ENCODE data around the gene FAT3.
A peak's percentile ranks its signal among the peaks of the same experiment; 100 is the strongest.

The FAT3 gene

GRCh38 chr11:92212530-92212929 is 12.1 kb upstream of the FAT3 start:
- no peaks in the 10 kb centered on the region for H3K27me3 ChIP-seq (ENCODE audit: control insufficient read depth, insufficient read depth, low read length)
- no peaks in the 10 kb centered on the region for H3K9me3 ChIP-seq (ENCODE audit: control insufficient read depth, low read depth, low read length)
- H3K9ac ChIP-seq (ENCODE audit: low read length): no peak overlapping the region
- H3K27ac ChIP-seq (ENCODE audit: low read length): no peak overlapping the region
- peaks cover 36% of the 10 kb centered on the region for H3K4me1 ChIP-seq (ENCODE audit: control insufficient read depth, low read depth, low read length)
- H3K36me3 ChIP-seq (ENCODE audit: control insufficient read depth, low read depth, low read length): no peaks in the 10 kb centered on the region
- H3K4me3 ChIP-seq (ENCODE audit: low read length): no peak overlapping the region

GRCh38 chr11:92216789-92217188 is 7.8 kb upstream of the FAT3 start:
- H3K27me3 ChIP-seq (ENCODE audit: control insufficient read depth, insufficient read depth, low read length): no peaks in the 10 kb centered on the region
- H3K9me3 ChIP-seq (ENCODE audit: control insufficient read depth, low read depth, low read length): no peaks in the 10 kb centered on the region
- H3K9ac ChIP-seq (ENCODE audit: low read length): no peak overlapping the region
- H3K27ac ChIP-seq (ENCODE audit: low read length): no peak overlapping the region
- H3K4me3 ChIP-seq (ENCODE audit: low read length): no peak overlapping the region
- no peaks in the 10 kb centered on the region for H3K36me3 ChIP-seq (ENCODE audit: control insufficient read depth, low read depth, low read length)
- H3K4me1 ChIP-seq (ENCODE audit: control insufficient read depth, low read depth, low read length): peaks cover 59% of the 10 kb centered on the region

GRCh38 chr11:92219476-92219875 is 5.1 kb upstream of the FAT3 start:
- Histone ChIP-seq H3K36me3 (ENCODE audit: control insufficient read depth, low read depth, low read length) (no peaks in the 10 kb centered on the region), H3K27ac (ENCODE audit: low read length) (no peak overlapping the region), H3K9ac (ENCODE audit: low read length) (no peak overlapping the region), H3K4me1 (ENCODE audit: control insufficient read depth, low read depth, low read length) (peaks cover 77% of the 10 kb centered on the region), H3K9me3 (ENCODE audit: control insufficient read depth, low read depth, low read length) (no peaks in the 10 kb centered on the region), H3K27me3 (ENCODE audit: control insufficient read depth, insufficient read depth, low read length) (peaks cover 25% of the 10 kb centered on the region), H3K4me3 (ENCODE audit: low read length) (no peak overlapping the region)

GRCh38 chr11:92222701-92223100 is 1.9 kb upstream of the FAT3 start:
- Histone ChIP-seq H3K4me3 (ENCODE audit: low read length) (no peak overlapping the region), H3K27me3 (ENCODE audit: control insufficient read depth, insufficient read depth, low read length) (peaks cover 43% of the 10 kb centered on the region), H3K9ac (ENCODE audit: low read length) (no peak overlapping the region), H3K9me3 (ENCODE audit: control insufficient read depth, low read depth, low read length) (no peaks in the 10 kb centered on the region), H3K36me3 (ENCODE audit: control insufficient read depth, low read depth, low read length) (no peaks in the 10 kb centered on the region), H3K4me1 (ENCODE audit: control insufficient read depth, low read depth, low read length) (peaks cover 53% of the 10 kb centered on the region), H3K27ac (ENCODE audit: low read length) (no peak overlapping the region)

- no peak overlapping the region for H3K27ac ChIP-seq (ENCODE audit: low read length)
- H3K9me3 ChIP-seq (ENCODE audit: control insufficient read depth, low read depth, low read length): no peaks in the 10 kb centered on the region
- no peaks in the 10 kb centered on the region for H3K36me3 ChIP-seq (ENCODE audit: control insufficient read depth, low read depth, low read length)
- H3K4me1 ChIP-seq (ENCODE audit: control insufficient read depth, low read depth, low read length): peaks cover 53% of the 10 kb centered on the region
- peak overlapping the region; percentile 53 for H3K9ac ChIP-seq (ENCODE audit: low read length)
- H3K27me3 ChIP-seq (ENCODE audit: control insufficient read depth, insufficient read depth, low read length): peaks cover 51% of the 10 kb centered on the region
- H3K4me3 ChIP-seq (ENCODE audit: low read length): peak overlapping the region; percentile 88
Measured at GRCh38 chr11:92224054-92224406, 588 bp upstream of the FAT3 start.

- peaks cover 52% of the 10 kb centered on the region for H3K4me1 ChIP-seq (ENCODE audit: control insufficient read depth, low read depth, low read length)
- peak overlapping the region; percentile 53 for H3K9ac ChIP-seq (ENCODE audit: low read length)
- peaks cover 51% of the 10 kb centered on the region for H3K27me3 ChIP-seq (ENCODE audit: control insufficient read depth, insufficient read depth, low read length)
- H3K36me3 ChIP-seq (ENCODE audit: control insufficient read depth, low read depth, low read length): no peaks in the 10 kb centered on the region
- H3K9me3 ChIP-seq (ENCODE audit: control insufficient read depth, low read depth, low read length): no peaks in the 10 kb centered on the region
- no peak overlapping the region for H3K27ac ChIP-seq (ENCODE audit: low read length)
- H3K4me3 ChIP-seq (ENCODE audit: low read length): peak overlapping the region; percentile 88
Measured at GRCh38 chr11:92225125-92225567, 528 bp downstream of the FAT3 start.

- Histone ChIP-seq H3K27me3 (ENCODE audit: control insufficient read depth, insufficient read depth, low read length) (peaks cover 51% of the 10 kb centered on the region), H3K4me3 (ENCODE audit: low read length) (peak overlapping the region; percentile 88), H3K9ac (ENCODE audit: low read length) (peak overlapping the region; percentile 53)
Measured at GRCh38 chr11:92225568-92226330, 1.1 kb downstream of the FAT3 start.

GRCh38 chr11:92226331-92227229 is 2.0 kb downstream of the FAT3 start:
- Histone ChIP-seq H3K4me3 (ENCODE audit: low read length) (peak overlapping the region; percentile 88), H3K27me3 (ENCODE audit: control insufficient read depth, insufficient read depth, low read length) (peaks cover 51% of the 10 kb centered on the region), H3K27ac (ENCODE audit: low read length) (no peak overlapping the region)

More at GRCh38 chr11:92225568-92226330, 1.1 kb downstream of the FAT3 start:
- Histone ChIP-seq H3K36me3 (ENCODE audit: control insufficient read depth, low read depth, low read length) (no peaks in the 10 kb centered on the region), H3K9me3 (ENCODE audit: control insufficient read depth, low read depth, low read length) (no peaks in the 10 kb centered on the region), H3K27ac (ENCODE audit: low read length) (no peak overlapping the region), H3K4me1 (ENCODE audit: control insufficient read depth, low read depth, low read length) (peaks cover 51% of the 10 kb centered on the region)

GRCh38 chr11:92227230-92227814 is 2.7 kb downstream of the FAT3 start:
- peak overlapping the region; percentile 56 for H3K9ac ChIP-seq (ENCODE audit: low read length)
- no peaks in the 10 kb centered on the region for H3K36me3 ChIP-seq (ENCODE audit: control insufficient read depth, low read depth, low read length)
- H3K9me3 ChIP-seq (ENCODE audit: control insufficient read depth, low read depth, low read length): no peaks in the 10 kb centered on the region
- peaks cover 52% of the 10 kb centered on the region for H3K4me1 ChIP-seq (ENCODE audit: control insufficient read depth, low read depth, low read length)
- peak overlapping the region; percentile 88 for H3K4me3 ChIP-seq (ENCODE audit: low read length)
- H3K27me3 ChIP-seq (ENCODE audit: control insufficient read depth, insufficient read depth, low read length): peaks cover 47% of the 10 kb centered on the region
- no peak overlapping the region for H3K27ac ChIP-seq (ENCODE audit: low read length)

More at GRCh38 chr11:92226331-92227229, 2.0 kb downstream of the FAT3 start:
- no peaks in the 10 kb centered on the region for H3K9me3 ChIP-seq (ENCODE audit: control insufficient read depth, low read depth, low read length)
- peaks cover 51% of the 10 kb centered on the region for H3K4me1 ChIP-seq (ENCODE audit: control insufficient read depth, low read depth, low read length)
- H3K9ac ChIP-seq (ENCODE audit: low read length): peak overlapping the region; percentile 56
- H3K36me3 ChIP-seq (ENCODE audit: control insufficient read depth, low read depth, low read length): no peaks in the 10 kb centered on the region

- no peak overlapping the region for H3K27ac ChIP-seq (ENCODE audit: low read length)
- no peak overlapping the region for H3K9ac ChIP-seq (ENCODE audit: low read length)
- peaks cover 38% of the 10 kb centered on the region for H3K27me3 ChIP-seq (ENCODE audit: control insufficient read depth, insufficient read depth, low read length)
- no peaks in the 10 kb centered on the region for H3K36me3 ChIP-seq (ENCODE audit: control insufficient read depth, low read depth, low read length)
- H3K4me1 ChIP-seq (ENCODE audit: control insufficient read depth, low read depth, low read length): peaks cover 43% of the 10 kb centered on the region
- H3K4me3 ChIP-seq (ENCODE audit: low read length): peak overlapping the region; percentile 88
- H3K9me3 ChIP-seq (ENCODE audit: control insufficient read depth, low read depth, low read length): no peaks in the 10 kb centered on the region
Measured at GRCh38 chr11:92227959-92228935, 3.6 kb downstream of the FAT3 start.

Measured in iPS-18a (cell line).